NCI-H345 (cell line): Measurements from ENCODE around the gene TTC33.
"Not testable (repeated sequence)": the region's sequence is repeated elsewhere in the genome, so short reads cannot be mapped to it uniquely, and the experiment has no call there.

Experiments used
- DNase-seq: peaks from one replicate; lab custom pipeline; 2025; lab: John Stamatoyannopoulos, UW

The TTC33 gene

DNA sequence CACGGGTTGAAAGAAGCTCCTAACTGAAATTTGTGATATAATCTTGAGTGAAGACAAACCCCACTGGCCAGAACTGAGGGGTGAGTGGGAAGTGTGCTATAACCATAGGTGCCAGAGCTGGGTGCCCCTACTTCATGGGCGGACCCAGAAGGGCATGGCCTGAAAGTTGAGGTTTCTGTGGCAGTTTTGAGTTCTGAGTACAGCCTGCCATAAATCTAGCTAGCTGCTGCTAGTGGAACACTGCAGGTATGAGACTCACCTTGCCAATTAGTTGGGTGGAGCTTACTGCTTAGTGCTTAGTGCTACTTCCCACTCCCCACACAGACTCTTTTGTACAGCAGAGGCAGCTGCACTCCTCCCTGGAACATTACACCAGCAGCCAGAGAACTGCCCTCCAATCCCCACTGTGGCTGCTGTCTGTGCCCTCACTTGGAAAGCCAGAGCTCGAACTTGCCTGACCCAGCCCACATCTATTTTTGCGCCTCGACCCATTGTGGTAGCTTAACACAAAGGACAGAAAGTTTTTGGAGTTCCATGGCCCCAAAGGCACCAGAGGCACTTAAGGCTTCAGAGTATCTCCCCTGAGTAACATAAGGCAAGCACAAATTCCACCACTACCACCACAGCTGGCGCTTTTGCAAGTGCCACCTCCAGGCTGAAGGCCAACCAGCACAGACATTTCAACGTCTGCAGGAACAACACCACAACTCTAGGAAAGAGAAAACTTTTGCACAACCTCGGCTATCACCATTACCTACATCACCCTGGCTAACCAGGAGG, 103.1 kb downstream of the TTC33 start:
- no peak for DNase-seq

DNA sequence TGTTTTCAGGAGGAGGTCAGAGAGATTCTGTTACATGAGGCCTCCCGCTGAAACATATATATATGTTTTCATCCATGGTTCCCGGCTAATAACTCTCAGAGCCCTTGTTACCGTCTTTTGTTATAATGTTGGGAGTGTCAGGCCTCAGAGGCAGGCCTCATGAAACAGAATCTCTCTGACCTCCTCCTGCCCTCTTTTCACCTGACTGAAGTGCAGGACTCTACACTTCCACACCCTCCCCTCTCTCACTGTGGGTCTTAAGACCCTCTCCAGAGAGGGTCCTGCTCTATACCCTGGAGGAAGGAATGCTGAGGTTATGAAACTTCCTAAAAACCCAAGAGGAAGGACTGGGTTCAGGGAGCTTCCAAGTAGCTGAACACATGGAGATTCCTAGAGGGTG, 104.6 kb downstream of the TTC33 start:
- no peak for DNase-seq

- no peak for DNase-seq
These were observed 106.2 kb downstream of the TTC33 start for GRCh38 chr5:40649463-40650030.

GRCh38 chr5:40648150-40648549, 107.6 kb downstream of the TTC33 start:
- DNase-seq = no peak

- DNase-seq = no peak
These were observed 109.5 kb downstream of the TTC33 start for GRCh38 chr5:40646266-40646665.

DNA sequence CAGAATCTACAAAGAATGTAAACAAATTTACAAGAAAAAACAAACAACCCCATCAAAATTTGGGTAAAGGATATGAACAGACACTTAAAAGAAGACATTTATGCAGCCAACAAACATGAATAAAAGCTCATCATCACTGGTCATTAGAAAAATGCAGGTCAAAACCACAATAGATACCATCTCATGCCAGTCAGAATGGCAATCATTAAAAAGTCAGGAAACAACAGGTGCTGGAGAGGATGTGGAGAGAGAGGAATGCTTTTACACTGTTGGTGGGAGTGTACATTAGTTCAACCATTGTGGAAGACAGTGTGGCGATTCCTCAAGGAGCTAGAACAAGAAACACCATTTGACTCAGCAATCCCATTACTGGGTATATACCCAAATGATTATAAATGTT, 116.2 kb downstream of the TTC33 start:
- not testable (repeated sequence) for DNase-seq

GRCh38 chr5:40634593-40634992, 121.2 kb downstream of the TTC33 start:
- DNase-seq = no peak

DNA sequence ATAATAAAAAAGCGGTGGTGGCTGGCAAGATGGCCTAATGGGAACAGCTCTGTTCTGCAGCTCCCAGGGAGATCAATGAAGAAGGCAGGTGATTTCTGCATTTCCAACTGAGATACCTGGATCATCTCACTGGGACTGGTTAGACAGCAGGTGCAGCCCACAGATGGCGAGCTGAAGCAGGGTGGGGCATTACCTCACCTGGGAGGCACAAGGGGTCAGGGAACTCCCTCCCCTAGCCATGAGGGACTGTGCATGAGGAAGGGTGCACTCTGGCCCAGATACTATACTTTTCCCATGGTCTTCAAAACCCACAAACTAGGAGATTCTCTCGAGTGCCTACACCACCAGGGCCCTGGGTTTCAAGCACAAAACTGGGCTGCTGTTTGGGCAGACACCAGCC, 121.6 kb downstream of the TTC33 start:
- no peak for DNase-seq

DNA sequence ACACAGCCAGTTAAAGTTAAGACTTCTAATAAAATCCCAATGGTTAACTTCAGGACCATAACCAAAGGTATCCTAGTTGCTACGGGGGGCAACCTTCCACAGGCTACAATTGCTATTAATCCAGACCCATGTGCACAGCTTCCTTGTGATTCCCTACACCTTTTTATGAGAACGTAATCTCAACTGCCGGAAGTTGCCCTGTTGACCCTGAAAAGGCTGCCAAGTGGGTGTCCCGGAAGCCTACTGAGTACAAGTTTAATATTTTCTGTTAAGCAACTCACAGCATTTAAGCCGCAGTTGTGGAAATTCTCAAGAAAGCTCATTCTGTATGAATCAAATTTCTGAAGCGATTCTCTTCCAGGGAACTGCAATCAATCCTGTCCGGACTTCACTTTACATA, 124.5 kb downstream of the TTC33 start:
- no peak for DNase-seq

GRCh38 chr5:40630126-40630525, 125.6 kb downstream of the TTC33 start:
- no peak for DNase-seq

DNA sequence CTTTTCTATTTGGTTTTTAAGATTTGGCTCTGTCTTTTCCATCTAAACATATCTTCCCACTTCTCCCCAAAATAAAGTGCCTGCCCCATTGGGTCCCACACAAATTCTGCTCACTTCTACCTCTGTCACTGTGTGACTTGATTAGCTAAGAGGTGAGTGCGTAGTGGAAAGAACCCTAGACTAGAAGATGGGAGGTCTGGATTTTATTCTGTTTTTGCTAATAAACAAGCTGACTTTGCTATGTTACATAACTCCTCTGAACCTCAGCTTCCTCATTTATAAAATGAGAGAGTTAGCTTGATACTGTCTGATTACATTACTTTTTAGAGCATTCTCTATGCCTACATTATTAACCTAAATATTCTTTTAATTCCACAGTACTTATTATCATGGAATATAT, 127.4 kb downstream of the TTC33 start:
- no peak for DNase-seq

DNA sequence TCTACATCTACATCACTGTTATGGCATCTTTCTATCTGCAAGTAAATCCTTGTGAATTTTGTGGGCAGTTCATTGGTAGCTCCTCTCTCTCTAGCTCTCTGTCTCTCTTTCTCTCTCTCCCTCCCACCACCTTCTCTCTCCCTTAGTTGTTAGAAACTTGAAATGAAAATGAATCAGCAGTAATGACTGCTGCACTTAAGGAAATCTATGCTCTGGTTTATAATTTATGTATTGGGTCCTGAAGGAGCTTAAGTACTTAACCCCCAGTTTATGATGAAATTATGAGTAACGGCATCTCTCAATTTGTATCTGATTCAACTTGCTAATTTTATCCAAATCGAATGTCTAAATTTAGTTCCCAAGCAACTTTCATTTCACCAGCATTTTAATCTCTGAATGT, 128.1 kb downstream of the TTC33 start:
- DNase-seq = no peak

DNA sequence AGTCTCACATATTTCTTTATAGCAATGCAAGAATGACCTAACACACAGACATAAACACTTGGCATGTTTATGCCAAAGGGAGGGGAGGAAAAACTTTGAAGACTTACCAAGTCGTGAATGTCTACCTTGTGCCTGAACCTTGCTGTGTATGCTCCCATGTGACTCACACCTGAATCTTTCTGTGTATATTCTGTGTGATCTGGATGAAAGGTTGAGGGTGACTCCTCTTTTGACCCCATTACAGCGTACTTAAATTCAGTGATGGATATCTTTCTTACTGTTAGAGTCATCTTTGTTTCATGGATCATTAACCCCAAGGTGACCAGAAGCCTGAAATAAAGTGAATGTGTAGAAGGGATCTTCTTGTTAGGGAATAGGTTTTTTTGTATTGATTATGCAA, 129.0 kb downstream of the TTC33 start:
- DNase-seq = no peak

GRCh38 chr5:40623480-40624420, 132.0 kb downstream of the TTC33 start:
- no peak for DNase-seq

DNA sequence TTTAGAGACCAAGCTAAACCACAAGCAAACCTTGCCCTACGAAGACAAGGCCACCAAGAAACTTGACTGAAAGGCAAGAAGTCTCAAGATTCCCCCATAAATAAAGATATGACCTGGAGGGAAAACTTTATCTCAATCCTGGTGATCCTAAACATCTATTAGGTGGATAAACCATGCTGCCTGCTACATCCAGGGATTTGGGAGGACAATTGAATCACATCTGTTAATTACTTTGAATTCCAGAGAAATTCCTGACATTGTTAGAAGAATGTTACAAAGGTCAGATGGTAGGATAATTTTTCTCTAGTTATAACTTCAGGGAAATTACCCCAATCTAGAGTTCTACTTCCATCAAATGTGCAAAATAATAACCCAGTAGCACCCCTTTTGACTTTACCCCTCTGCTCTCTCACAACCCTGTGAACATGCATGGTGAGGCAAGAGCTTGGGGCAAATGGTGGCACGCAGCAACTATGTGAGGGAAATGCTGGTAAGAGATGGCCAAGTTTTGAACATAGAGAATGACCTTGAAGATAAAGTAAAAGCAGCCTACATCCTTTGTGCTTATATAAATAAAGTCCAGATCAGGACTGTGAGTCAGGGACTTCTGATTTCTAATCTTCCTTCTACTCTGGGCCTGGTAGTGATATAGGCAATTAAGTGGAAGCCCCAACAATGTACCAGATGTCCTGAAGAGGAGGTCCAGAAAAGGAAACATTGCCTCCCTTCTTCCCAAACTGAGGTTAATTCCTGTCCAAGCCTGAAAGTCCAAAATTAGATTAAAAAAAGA, 133.1 kb downstream of the TTC33 start:
- no peak for DNase-seq

DNA sequence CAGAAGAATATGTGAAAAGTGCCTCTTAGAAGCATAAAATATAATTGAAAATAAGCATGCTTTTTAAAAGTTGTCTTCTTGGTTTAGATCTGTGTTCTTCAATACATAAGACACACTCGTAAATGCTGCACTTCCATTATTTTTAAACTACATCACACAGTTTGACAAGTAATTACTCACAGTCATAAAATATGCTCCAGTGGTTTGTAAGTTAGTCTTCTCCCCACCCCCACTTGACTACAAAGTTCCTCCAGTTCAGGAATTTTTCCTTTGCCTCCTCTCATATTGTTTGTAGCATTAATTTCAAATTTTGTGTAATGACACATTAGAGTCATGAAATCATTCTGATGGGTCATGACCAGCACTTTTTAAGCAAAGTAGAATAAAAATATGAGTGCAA, 136.3 kb downstream of the TTC33 start:
- DNase-seq = no peak

DNA sequence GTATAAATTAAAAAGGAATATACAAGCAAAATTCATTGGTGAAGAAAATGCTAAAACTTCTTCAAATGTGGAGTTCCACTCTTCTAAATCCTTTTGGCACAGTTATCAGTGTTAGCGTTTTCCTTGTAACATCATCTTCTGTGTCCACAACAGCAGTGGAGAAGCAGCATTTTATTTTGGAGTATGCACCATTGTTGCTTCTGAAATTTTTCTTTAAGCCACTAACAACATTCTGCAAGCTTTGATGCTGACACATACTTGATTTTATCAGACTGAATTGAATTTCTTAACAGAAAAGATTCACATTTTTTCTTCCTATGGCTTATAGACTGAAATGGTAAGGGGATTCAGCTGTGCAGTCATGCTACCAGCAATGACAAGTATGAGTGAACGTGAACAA, 136.8 kb downstream of the TTC33 start:
- no peak for DNase-seq

- no peak for DNase-seq
These were observed 139.0 kb downstream of the TTC33 start for GRCh38 chr5:40616781-40617180.

DNA sequence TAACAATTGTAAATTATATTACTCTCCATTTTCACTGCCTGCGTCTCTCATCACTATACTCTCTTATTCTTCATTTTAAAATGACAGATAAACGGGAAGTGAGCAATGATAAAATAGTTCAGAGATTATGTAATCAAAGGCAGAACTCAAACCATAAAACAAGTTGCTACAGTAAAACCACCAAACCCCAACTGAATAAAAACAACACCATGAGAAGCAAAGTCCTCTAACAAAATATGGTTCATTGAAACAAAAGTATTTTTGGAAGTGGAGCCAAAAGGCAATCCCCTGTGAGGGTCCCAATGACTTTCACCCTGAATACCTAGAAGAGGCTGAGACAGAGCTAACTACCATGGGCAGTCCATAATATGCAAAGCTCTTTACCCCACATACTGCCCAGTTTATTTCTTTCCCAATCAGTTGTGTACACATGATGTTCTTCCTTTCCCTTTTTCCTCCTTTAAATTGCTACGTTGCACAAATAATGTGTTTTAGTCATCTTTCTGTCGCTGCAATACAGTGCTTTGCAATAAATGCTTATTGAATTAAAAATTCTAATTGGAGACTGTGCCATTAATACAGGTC, 140.1 kb downstream of the TTC33 start:
- DNase-seq = no peak

- DNase-seq = no peak
These were observed 140.7 kb downstream of the TTC33 start for GRCh38 chr5:40614923-40615585.

GRCh38 chr5:40614466-40614865, 141.3 kb downstream of the TTC33 start:
- DNase-seq = no peak
